Measurements from ENCODE around the gene DOCK11.

Gene DOCK11

DNA sequence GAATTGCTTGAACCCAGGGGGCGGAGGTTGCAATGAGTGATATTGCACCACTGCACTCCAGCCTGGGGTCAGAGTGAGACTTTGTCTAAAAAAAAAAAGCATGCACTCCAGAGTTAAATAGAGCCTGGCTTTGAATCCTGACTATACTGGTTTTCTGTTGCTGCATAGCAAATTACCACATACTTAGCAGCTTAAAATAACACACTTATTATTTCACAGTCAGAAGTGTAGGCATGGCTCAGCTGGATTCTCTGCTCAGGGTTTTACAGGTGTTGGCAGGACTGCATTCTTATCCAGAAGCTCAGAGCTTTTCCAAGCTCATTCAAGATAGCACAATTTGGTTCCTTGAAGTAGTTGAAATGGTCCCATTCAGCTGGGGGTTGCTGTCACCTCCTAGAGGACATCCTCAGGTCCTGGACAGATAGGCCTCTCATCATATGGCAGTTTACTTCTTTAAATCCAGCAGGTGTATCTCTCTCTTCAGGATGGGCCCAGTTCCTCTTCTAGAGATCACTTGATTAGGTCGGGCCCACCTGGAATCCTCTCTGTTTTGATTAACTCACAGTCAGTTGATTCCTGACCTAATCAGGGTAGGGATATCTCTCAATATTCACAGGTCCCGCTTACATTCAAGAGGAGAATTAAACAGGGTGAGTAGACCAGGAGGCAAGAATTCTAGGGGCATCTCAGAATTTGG, 26.8 kb downstream of the DOCK11 start:
- no peak overlapping the region for H3K27ac ChIP-seq
- no peak overlapping the region for H3K4me3 ChIP-seq
- H3K9me3 ChIP-seq (ENCODE audit: low read depth, low read length): no peaks in the 10 kb centered on the region
- H3K9ac ChIP-seq (ENCODE audit: insufficient read length): no peak overlapping the region
- H3K36me3 ChIP-seq (ENCODE audit: insufficient read depth, low read length): no peaks in the 10 kb centered on the region
- no peak for DNase-seq (ENCODE audit: low read depth, low spot score)
- TF ChIP-seq FOXP2 (optimal IDR thresholded peaks at IDR 0.05; ENCODE audit: control extremely low read depth, extremely low read length, insufficient read depth) (no peak), EZH2 (IDR thresholded peaks at IDR 0.05) (no peak)

DNA sequence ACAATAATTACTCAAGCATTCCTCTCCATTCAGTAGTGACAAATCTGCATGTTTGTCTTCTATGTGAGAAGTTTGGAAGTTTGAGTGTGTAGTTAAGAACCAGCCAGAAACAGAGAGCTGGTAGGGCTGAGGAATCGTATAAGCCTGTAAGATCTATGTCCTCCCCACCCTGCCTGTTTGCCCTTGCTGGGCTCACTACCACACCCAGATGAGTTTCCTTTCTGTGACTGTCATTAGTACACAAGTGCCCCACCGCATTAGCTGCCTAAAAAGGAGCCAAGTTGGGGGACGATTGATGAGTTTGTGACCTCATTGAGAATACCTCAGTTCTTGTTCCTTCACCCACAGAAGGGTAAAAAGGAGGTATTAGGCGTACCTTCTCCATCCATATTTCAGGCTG, 28.3 kb downstream of the DOCK11 start:
- no peak overlapping the region for H3K27ac ChIP-seq
- TF ChIP-seq FOXP2 (optimal IDR thresholded peaks at IDR 0.05; ENCODE audit: control extremely low read depth, extremely low read length, insufficient read depth) (no peak), POLR2AphosphoS5 (IDR thresholded peaks at IDR 0.05; ENCODE audit: borderline replicate concordance, low read depth, low read length) (no peak), EZH2 (IDR thresholded peaks at IDR 0.05) (no peak)
- no peaks in the 10 kb centered on the region for H3K36me3 ChIP-seq (ENCODE audit: insufficient read depth, low read length)
- H3K9me3 ChIP-seq (ENCODE audit: low read depth, low read length): no peaks in the 10 kb centered on the region
- H3K4me3 ChIP-seq: no peak overlapping the region
- H3K9ac ChIP-seq (ENCODE audit: insufficient read length): no peak overlapping the region
- DNase-seq (ENCODE audit: low read depth, low spot score): no peak

DNA sequence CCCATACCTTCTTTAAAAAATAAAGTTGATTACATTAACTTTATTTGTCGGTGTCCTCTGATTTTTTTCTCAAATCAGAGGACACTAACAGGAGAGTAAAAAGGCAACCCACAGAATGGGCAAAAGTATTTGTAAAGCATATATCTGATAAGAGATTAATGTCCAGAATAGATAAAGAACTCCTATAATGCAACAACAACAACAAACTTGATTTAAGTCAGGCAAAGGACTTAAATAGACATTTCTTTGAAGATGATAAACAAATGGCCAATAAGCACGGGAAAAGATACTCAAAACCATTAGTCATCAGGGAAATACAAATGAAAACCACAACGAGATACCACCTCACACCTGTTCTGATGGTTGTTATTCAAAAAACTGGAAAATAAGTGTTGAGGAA, 28.7 kb downstream of the DOCK11 start:
- TF ChIP-seq EZH2 (IDR thresholded peaks at IDR 0.05): no peak
- TF ChIP-seq POLR2AphosphoS5 (IDR thresholded peaks at IDR 0.05; ENCODE audit: borderline replicate concordance, low read depth, low read length): no peak
- no peak for TF ChIP-seq FOXP2 (optimal IDR thresholded peaks at IDR 0.05; ENCODE audit: control extremely low read depth, extremely low read length, insufficient read depth)
- no peaks in the 10 kb centered on the region for H3K36me3 ChIP-seq (ENCODE audit: insufficient read depth, low read length)
- H3K9ac ChIP-seq (ENCODE audit: insufficient read length): no peak overlapping the region
- no peak for DNase-seq (ENCODE audit: low read depth, low spot score)
- no peaks in the 10 kb centered on the region for H3K9me3 ChIP-seq (ENCODE audit: low read depth, low read length)
- H3K27ac ChIP-seq: no peak overlapping the region
- H3K4me3 ChIP-seq: no peak overlapping the region

DNA sequence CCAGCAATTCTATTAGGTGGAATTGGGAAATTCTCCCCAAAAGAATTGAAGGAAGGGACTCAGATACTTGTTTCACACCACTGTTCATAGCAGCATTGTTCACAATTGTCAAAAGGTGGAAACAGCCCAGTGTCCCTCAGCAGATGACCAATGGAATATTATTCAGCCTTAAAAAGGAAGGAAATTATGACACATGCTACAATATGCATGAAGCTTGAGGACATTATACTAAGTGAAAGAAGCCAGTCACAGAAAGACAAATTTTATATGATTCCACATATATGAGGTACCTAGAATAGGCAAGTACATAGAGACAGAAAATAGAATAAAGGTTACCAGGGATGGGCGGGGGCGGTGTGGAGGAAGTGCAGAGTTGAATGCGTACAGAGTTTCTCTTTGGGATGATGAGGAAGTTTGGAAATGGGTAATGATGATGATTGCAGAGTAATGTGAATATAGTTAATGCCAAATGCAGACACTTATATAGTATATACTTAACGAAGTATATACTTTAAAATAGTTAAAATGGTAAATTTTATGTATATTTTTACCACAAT, 29.6 kb downstream of the DOCK11 start:
- no peak for DNase-seq (ENCODE audit: low read depth, low spot score)
- Histone ChIP-seq H3K36me3 (ENCODE audit: insufficient read depth, low read length) (no peaks in the 10 kb centered on the region), H3K9ac (ENCODE audit: insufficient read length) (no peak overlapping the region), H3K9me3 (ENCODE audit: low read depth, low read length) (no peaks in the 10 kb centered on the region), H3K4me3 (no peak overlapping the region), H3K27ac (no peak overlapping the region)
- TF ChIP-seq EZH2 (IDR thresholded peaks at IDR 0.05) (no peak), POLR2AphosphoS5 (IDR thresholded peaks at IDR 0.05; ENCODE audit: borderline replicate concordance, low read depth, low read length) (no peak), FOXP2 (optimal IDR thresholded peaks at IDR 0.05; ENCODE audit: control extremely low read depth, extremely low read length, insufficient read depth) (no peak)

DNA sequence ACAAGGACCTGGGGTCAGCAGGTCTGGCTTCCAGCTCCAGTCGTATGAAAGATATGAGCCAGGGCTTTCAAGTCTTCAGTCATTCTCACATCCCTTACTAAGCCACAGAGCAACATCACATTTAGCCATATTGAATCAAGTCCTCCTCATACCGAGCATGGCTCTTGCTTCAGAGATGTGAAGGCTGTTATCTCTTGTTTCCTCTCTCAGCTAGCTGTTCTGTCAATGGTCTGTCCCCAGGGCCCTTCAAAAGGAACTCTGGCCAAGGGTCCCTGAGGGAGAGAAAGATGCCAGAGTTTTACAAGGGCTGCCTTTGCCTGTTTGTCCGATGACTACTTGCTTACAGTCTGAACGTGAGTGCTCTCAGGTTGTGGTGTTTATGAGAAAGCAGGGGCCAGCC, 30.5 kb downstream of the DOCK11 start:
- H3K36me3 ChIP-seq (ENCODE audit: insufficient read depth, low read length): no peaks in the 10 kb centered on the region
- no peak overlapping the region for H3K4me3 ChIP-seq
- no peak for TF ChIP-seq FOXP2 (optimal IDR thresholded peaks at IDR 0.05; ENCODE audit: control extremely low read depth, extremely low read length, insufficient read depth)
- no peak for TF ChIP-seq EZH2 (IDR thresholded peaks at IDR 0.05)
- TF ChIP-seq POLR2AphosphoS5 (IDR thresholded peaks at IDR 0.05; ENCODE audit: borderline replicate concordance, low read depth, low read length): no peak
- no peak overlapping the region for H3K27ac ChIP-seq
- H3K9me3 ChIP-seq (ENCODE audit: low read depth, low read length): no peaks in the 10 kb centered on the region
- H3K9ac ChIP-seq (ENCODE audit: insufficient read length): no peak overlapping the region
- no peak for DNase-seq (ENCODE audit: low read depth, low spot score)

DNA sequence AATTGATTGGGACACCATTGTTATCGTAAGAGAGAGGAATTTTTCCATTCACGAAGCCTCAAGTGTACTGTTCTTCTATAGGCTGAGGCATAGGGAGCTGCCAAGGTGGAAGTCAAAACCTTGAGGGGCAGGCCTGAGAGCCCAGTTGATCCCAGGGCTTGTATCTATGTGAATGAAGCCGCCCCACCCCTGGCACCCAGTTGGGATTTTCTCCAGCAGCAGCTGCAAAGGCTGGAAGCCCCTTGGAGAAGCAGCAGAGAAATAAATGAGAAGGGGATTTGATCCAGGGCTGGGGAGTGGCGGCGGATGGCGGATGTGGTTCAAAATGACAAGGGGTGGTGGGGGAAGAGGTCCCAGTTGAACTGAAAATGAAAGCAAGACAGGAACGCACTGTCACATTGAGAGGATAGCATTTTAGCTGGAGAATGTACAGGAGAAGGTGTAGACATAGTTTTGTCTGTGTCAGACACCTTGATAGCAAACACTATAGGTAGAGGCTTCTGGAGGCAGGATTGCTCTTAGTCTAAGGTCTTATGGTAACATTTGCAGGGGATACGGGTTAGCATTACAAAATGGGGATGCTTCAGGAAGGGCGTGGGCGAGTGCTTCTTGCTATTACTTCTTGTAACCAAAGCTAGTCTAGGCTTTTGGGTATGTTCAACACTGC, 32.6 kb downstream of the DOCK11 start:
- Histone ChIP-seq H3K4me3 (no peak overlapping the region), H3K9ac (ENCODE audit: insufficient read length) (no peak overlapping the region), H3K27ac (no peak overlapping the region), H3K9me3 (ENCODE audit: low read depth, low read length) (no peaks in the 10 kb centered on the region), H3K36me3 (ENCODE audit: insufficient read depth, low read length) (no peaks in the 10 kb centered on the region)
- no peak for TF ChIP-seq POLR2AphosphoS5 (IDR thresholded peaks at IDR 0.05; ENCODE audit: borderline replicate concordance, low read depth, low read length)
- no peak for TF ChIP-seq EZH2 (IDR thresholded peaks at IDR 0.05)
- no peak for TF ChIP-seq FOXP2 (optimal IDR thresholded peaks at IDR 0.05; ENCODE audit: control extremely low read depth, extremely low read length, insufficient read depth)
- no peak for DNase-seq (ENCODE audit: low read depth, low spot score)

DNA sequence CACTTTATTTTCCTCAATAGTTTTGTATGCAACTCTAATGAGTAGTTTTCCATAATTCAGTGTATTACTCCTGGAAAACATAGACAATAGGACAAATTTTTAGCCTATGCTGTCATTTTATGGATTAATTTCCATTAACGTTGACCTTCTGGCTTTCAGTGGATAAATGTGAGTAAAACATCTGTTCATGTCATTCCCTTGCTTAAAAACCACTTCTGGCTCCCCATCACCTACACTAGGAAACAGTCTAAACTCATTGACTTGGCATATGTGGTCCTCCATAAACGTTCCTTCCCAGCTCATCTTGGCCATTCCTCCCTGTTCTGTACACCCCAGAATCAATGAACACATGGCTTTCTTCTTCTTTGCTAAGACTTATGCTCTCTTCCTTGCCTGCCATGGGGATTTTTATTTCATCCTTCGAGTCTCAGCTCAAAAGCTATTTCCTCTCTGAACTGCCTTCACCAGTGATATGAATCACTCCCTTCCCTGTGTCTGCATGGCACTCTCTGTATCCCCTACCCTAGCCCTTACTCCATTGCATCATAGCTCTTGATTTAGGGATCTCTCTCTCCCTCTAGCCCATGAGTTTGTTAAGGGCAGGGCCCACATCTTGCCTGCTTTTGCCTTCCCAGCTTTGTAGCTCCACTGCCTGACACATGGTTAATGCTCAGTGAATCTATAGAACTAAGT, 34.8 kb downstream of the DOCK11 start:
- Histone ChIP-seq H3K4me3 (no peak overlapping the region), H3K36me3 (ENCODE audit: insufficient read depth, low read length) (no peaks in the 10 kb centered on the region), H3K9ac (ENCODE audit: insufficient read length) (no peak overlapping the region), H3K9me3 (ENCODE audit: low read depth, low read length) (no peaks in the 10 kb centered on the region), H3K27ac (no peak overlapping the region)
- TF ChIP-seq EZH2 (IDR thresholded peaks at IDR 0.05): no peak
- no peak for DNase-seq (ENCODE audit: low read depth, low spot score)

DNA sequence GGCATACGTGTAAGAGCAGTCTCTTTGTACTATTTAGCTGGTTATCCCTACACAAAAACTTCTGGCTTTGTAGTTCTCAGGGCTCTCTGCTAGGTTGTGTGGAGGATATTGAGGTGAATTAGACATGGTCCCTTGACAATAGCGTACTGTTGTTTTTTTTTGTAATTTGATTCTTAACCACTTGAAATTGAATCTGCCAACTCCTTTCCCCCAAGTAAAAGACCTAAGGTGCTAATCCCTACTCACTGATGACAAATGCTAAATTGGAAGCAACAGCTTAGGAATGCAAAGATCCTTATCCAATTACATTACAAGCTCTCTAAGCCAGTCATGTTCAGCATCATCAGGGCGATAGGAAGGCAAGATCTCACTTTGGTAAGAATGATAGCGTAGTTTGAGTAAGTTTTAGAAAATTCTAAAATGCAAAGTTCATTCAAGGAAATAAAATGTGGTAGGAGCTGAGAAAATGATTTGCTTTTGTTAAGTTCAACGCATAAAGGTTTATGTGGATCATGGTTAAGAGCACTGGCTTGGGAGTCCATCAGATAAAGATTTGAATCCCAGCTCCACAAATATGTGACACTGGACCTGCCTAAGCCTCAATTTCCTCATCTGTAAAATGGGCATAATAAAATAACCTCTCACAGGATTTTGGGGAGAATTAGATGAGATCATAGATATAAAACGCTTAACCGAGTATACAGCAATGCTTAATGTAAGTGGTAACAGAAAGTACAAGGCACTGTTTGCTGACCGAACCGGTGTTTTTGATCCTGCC, 39.3 kb downstream of the DOCK11 start:
- no peak overlapping the region for H3K27ac ChIP-seq
- no peak overlapping the region for H3K9ac ChIP-seq (ENCODE audit: insufficient read length)
- no peaks in the 10 kb centered on the region for H3K36me3 ChIP-seq (ENCODE audit: insufficient read depth, low read length)
- no peaks in the 10 kb centered on the region for H3K9me3 ChIP-seq (ENCODE audit: low read depth, low read length)
- DNase-seq (ENCODE audit: low read depth, low spot score): no peak
- no peak for TF ChIP-seq FOXP2 (optimal IDR thresholded peaks at IDR 0.05; ENCODE audit: control extremely low read depth, extremely low read length, insufficient read depth)
- TF ChIP-seq POLR2AphosphoS5 (IDR thresholded peaks at IDR 0.05; ENCODE audit: borderline replicate concordance, low read depth, low read length): no peak
- TF ChIP-seq EZH2 (IDR thresholded peaks at IDR 0.05): no peak
- H3K4me3 ChIP-seq: no peak overlapping the region
